ENCODE measurements around the gene MANEA.

The MANEA gene

GRCh38 chr6:95589067-95589466 lies 11.7 kb downstream of the MANEA start:
- no peak for DNase-seq

GRCh38 chr6:95589826-95590570 lies 12.7 kb downstream of the MANEA start:
- DNase-seq = no peak

GRCh38 chr6:95593025-95593424 lies 15.7 kb downstream of the MANEA start:
- no peak for DNase-seq

GRCh38 chr6:95596021-95596420 lies 18.7 kb downstream of the MANEA start:
- DNase-seq = no peak

- no peak for DNase-seq
Measured at GRCh38 chr6:95599706-95600105, 22.4 kb downstream of the MANEA start.

DNA sequence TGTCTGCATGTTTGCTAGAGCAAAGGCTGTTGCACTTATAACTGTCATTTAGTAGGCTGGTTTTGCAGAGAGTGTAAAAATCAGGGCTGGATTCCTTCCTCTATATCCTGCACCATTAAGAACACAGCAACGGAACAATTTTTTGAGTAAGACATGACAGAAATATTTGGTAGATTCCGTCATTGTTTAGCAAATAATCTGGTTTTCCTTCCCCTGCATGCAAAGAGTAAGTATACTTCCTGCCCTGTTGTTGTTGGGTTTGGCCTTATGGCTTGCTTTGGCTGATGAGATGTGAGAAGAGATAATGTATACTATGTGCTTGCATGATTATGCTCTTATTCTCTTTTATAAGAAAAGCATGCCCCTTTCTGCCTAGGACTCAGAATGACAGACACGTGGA lies 23.8 kb downstream of the MANEA start:
- DNase-seq = no peak

GRCh38 chr6:95614094-95614493 lies 36.8 kb downstream of the MANEA start:
- DNase-seq = no peak

GRCh38 chr6:95629551-95629950 lies 52.2 kb downstream of the MANEA start:
- no peak for DNase-seq

- no peak for DNase-seq
Measured at GRCh38 chr6:95636552-95637431, 59.5 kb downstream of the MANEA start.

GRCh38 chr6:95648636-95649035 lies 71.3 kb downstream of the MANEA start:
- DNase-seq = no peak

DNA sequence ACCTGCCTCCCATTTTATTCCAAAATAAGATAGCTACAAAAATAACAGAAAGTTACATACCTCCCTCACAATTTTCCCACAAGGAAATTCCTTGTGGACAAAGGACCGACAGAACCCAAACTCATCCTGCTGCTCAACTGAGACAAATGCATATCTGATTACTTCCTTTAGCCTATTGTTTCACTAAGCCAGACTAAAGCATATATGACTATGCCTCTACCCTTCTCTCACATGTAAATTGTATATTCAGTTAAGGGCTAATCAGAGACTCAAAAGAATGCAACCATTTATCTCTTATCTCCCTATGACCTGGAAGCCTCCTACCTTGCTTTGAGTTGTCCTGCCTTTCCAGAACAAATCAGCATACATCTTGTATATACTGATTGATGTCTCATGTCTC lies 72.1 kb downstream of the MANEA start:
- DNase-seq = no peak

- DNase-seq = no peak
Measured at GRCh38 chr6:95654176-95654575, 76.8 kb downstream of the MANEA start.

DNA sequence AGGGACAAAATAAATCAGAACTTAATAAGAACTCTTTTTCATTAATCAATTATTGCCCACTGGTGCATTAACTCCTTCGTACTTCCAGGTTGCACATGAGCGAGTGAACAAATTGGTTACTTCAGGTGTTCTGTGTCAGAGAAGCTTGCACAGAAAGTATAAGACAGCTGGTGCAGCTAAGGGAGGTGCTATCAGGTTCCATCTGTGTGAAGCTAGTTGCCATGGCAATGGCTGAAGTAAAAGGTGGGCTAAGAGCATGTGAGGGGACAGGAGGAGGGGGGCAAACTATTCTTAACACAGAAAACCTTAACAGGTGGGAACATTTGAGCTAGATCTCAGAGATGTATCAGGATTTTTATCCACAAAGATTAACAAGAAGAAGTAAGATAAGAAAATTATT lies 81.6 kb downstream of the MANEA start:
- no peak for DNase-seq

All from stimulated activated CD4-positive, alpha-beta T cell treated with anti-CD3 and anti-CD28 coated beads, Interleukin-4, amount 100 ng/mL, for 24 hours (primary cell).